Activated CD4-positive, alpha-beta T cell treated with anti-CD3 and anti-CD28 coated beads, Interleukin-10, Interleukin-2, amounts not matched to agents 100 ng/mL and 50 ng/mL, durations not matched to agents 16 hours and 8 hours (primary cell): ENCODE measurements around the gene IFNA10.
"Not testable (repeated sequence)": the region's sequence is repeated elsewhere in the genome, so short reads cannot be mapped to it uniquely, and the experiment has no call there.

ENCODE experiments used
- DNase-seq: peaks from one replicate; pipeline ENCODE4 v3.0.0-alpha.2; 2020

IFNA10 gene

DNA sequence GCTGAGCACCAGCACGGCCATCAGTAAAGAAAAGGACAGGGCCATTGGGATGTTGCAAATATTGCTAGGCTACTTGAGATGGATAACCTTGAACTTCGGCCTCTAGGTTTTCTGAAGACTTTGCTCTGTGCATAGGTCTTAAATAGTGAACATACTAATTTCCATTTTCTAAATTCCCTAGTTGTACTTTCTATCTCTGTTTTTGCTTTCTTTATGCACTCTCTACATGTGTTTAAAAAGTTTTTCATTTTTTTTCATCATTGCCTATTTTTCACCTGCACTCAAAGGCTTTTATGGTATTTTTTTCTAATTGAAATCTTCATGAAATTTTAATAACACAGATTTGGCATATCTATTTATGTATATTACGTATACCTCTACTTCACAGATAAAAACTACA is 19.5 kb downstream of the IFNA10 start, which contains the start of gene IFNA4:
Gene IFNA4, minus strand, starts transcription at position 101 of the 400 bp plus-strand sequence. Its CDS starts 56 bp downstream, at position 45.
- not testable (repeated sequence) for DNase-seq

DNA sequence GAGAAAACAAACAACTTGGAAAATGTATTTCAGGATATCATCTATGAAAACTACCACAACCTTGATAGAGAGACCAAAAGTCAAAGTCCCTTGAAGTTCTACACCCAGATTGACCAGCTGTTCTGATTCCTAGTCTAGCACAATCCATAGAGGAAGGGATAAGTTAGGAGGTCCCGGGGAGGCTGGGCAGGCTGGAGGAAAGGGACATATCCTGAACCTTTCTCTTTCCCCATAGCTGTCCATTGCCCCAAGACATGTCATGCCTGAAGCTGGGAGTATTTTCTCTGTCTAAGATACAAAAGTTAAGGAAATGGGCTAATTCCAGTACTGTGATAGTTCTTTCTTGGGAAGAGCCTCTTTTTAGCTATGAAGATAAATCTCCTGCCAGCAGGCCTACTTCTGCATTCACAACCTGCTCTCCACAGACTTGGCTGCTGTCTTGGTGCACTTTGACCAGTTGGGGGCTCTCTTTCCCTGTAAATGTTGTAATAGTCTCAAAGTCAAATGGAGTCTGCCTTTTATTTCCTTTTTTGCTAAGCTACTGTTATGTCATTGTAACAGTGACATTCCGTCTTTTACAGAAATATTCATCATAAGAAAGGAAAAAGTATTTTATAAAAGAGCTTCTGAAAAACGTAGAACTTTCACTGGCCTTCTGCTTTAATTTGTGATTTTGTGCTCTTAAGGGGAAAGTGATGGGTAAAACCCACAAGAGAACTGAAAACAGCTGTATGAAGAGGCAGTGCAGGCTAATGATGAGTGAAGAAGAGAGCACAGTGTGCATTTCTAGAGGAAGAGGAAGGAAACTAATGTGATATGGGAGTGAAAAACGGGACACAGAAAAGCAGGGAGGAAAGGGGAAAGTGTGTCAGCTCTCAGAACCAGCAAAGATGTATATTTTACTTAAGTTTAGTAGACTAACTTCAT is 23.9 kb downstream of the IFNA10 start:
- DNase-seq = peak; percentile 50

GRCh38 chr9:21174671-21175070 is 32.3 kb downstream of the IFNA10 start:
- DNase-seq = no peak

GRCh38 chr9:21172156-21172555 is 34.8 kb downstream of the IFNA10 start:
- DNase-seq = no peak

DNA sequence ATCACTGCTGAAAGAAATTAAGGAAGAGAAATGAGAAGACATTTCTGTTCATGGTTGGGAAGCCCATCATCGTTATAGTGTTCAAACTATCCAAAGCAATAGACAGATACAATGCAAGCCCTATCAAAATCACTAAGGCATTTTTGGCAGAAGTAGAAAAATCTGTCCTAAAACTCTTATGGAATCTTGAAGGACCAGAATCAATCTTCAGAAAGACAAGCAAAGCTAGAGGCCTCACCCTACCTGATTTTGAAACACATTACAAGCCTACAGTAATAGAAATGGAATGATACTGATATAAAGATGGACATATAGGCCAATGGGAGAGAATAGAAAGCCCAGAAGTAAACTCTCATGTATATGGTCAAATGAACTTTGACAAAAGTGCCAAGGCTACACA is 35.6 kb downstream of the IFNA10 start:
- DNase-seq = no peak

DNA sequence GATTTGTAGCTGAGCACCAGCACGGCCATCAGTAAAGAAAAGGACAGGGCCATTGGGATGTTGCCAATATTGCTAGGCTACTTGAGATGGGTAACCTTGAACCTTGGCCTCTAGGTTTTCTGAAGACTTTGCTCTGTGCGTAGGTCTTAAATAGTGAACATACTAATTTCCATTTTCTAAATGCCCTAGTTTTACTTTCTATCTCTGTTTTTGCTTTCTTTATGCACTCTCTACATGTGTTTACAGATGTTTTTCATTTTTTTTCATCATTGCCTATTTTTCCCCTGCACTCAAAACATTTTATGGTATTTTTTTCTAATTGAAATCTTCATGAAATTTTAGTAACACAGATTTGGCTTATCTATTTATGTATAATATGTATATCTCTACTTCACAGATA is 40.4 kb downstream of the IFNA10 start, which contains the start of gene IFNA21:
Gene IFNA21, minus strand, starts transcription at position 101 of the 400 bp plus-strand sequence. Its CDS starts 48 bp downstream, at position 53.
- DNase-seq = not testable (repeated sequence)

- no peak for DNase-seq
These were observed 41.4 kb downstream of the IFNA10 start for GRCh38 chr9:21165516-21165915.

GRCh38 chr9:21160178-21160577 is 46.8 kb downstream of the IFNA10 start:
- peak; percentile 67 for DNase-seq
